ENCODE data around the gene IFT57.

The IFT57 gene

GRCh38 chr3:108218811-108219210, 3.4 kb downstream of the IFT57 start:
- no peak for DNase-seq (ENCODE audit: low spot score)

- DNase-seq (ENCODE audit: low spot score) = no peak
These were observed 6.4 kb downstream of the IFT57 start for GRCh38 chr3:108215871-108216270.

- DNase-seq (ENCODE audit: low spot score) = no peak
These were observed 12.6 kb downstream of the IFT57 start for GRCh38 chr3:108209579-108209978.

- no peak for DNase-seq (ENCODE audit: low spot score)
These were observed 13.4 kb downstream of the IFT57 start for GRCh38 chr3:108208831-108209230.

GRCh38 chr3:108202834-108203233, 19.4 kb downstream of the IFT57 start:
- no peak for DNase-seq (ENCODE audit: low spot score)

GRCh38 chr3:108202080-108202479, 20.1 kb downstream of the IFT57 start:
- no peak for DNase-seq (ENCODE audit: low spot score)

GRCh38 chr3:108201258-108201657, 21.0 kb downstream of the IFT57 start:
- DNase-seq (ENCODE audit: low spot score) = no peak

- DNase-seq (ENCODE audit: low spot score) = no peak
These were observed 21.6 kb downstream of the IFT57 start for GRCh38 chr3:108200578-108200977.

- no peak for DNase-seq (ENCODE audit: low spot score)
These were observed 22.2 kb downstream of the IFT57 start for GRCh38 chr3:108200024-108200423.

- no peak for DNase-seq (ENCODE audit: low spot score)
These were observed 30.8 kb downstream of the IFT57 start for GRCh38 chr3:108191394-108191793.

GRCh38 chr3:108190346-108190745, 31.9 kb downstream of the IFT57 start:
- DNase-seq (ENCODE audit: low spot score) = no peak

GRCh38 chr3:108189440-108189839, 32.8 kb downstream of the IFT57 start:
- DNase-seq (ENCODE audit: low spot score) = no peak

GRCh38 chr3:108185536-108185935, 36.7 kb downstream of the IFT57 start:
- DNase-seq (ENCODE audit: low spot score) = no peak

- no peak for DNase-seq (ENCODE audit: low spot score)
These were observed 37.4 kb downstream of the IFT57 start for GRCh38 chr3:108184824-108185223.

GRCh38 chr3:108183971-108184370, 38.3 kb downstream of the IFT57 start:
- DNase-seq (ENCODE audit: low spot score) = no peak

GRCh38 chr3:108183181-108183580, 39.0 kb downstream of the IFT57 start:
- DNase-seq (ENCODE audit: low spot score) = no peak

- no peak for DNase-seq (ENCODE audit: low spot score)
These were observed 39.9 kb downstream of the IFT57 start for GRCh38 chr3:108182339-108182738.

GRCh38 chr3:108181172-108181571, 41.1 kb downstream of the IFT57 start:
- DNase-seq (ENCODE audit: low spot score) = no peak

GRCh38 chr3:108180194-108180593, 42.0 kb downstream of the IFT57 start:
- DNase-seq (ENCODE audit: low spot score) = no peak

GRCh38 chr3:108178676-108179075, 43.5 kb downstream of the IFT57 start:
- DNase-seq (ENCODE audit: low spot score) = no peak

GRCh38 chr3:108177536-108177935, 44.7 kb downstream of the IFT57 start:
- no peak for DNase-seq (ENCODE audit: low spot score)

- no peak for DNase-seq (ENCODE audit: low spot score)
These were observed 46.9 kb downstream of the IFT57 start for GRCh38 chr3:108175352-108175751.

GRCh38 chr3:108171106-108171505, 51.1 kb downstream of the IFT57 start:
- DNase-seq (ENCODE audit: low spot score) = no peak

GRCh38 chr3:108164391-108164790, 57.8 kb downstream of the IFT57 start:
- DNase-seq (ENCODE audit: low spot score) = no peak

GRCh38 chr3:108159865-108160264, 62.4 kb downstream of the IFT57 start:
- no peak for DNase-seq (ENCODE audit: low spot score)

All from CD4-positive, alpha-beta T cell treated with Interleukin-6 at 100 ng/mL for 8 hours (primary cell).